Muscle layer of duodenum (tissue), 2 donors: Measurements from ENCODE around the gene LPIN1.

Source experiments
- H3K27ac ChIP-seq: one replicate; pipeline ENCODE4 v1.7.0; 2013; ENCODE audit warnings: mild to moderate bottlenecking, low read length
- H3K27me3 ChIP-seq: one replicate; pipeline ENCODE4 v1.7.0; 2013; ENCODE audit warnings: low read depth, mild to moderate bottlenecking, control low read depth, low read length
- H3K36me3 ChIP-seq, 2 donors: one replicate each; pipeline ENCODE4 v1.7.0; 2013; ENCODE audit warnings: low read length in 2 of 2, control low read depth in 1 of 2, mild to moderate bottlenecking in 1 of 2; ENCODE audit not compliant: insufficient read depth in 2 of 2, control insufficient read depth in 1 of 2
- H3K4me1 ChIP-seq, 2 donors: one replicate each; pipeline ENCODE4 v1.7.0; 2013; ENCODE audit warnings: low read length in 2 of 2, mild to moderate bottlenecking in 2 of 2, control low read depth in 1 of 2, moderate library complexity in 1 of 2; ENCODE audit not compliant: insufficient read depth in 2 of 2, control insufficient read depth in 1 of 2
- H3K4me3 ChIP-seq, 2 donors: one replicate each; pipeline ENCODE4 v1.7.0; 2013; ENCODE audit warnings: low read length in 2 of 2, low read depth in 1 of 2, mild to moderate bottlenecking in 1 of 2
- H3K9me3 ChIP-seq, 2 donors: one replicate each; pipeline ENCODE4 v1.7.0; 2013; ENCODE audit warnings: low read length in 2 of 2, control low read depth in 1 of 2, mild to moderate bottlenecking in 1 of 2; ENCODE audit not compliant: control insufficient read depth in 1 of 2
- donor health status: healthy.

The LPIN1 gene

DNA sequence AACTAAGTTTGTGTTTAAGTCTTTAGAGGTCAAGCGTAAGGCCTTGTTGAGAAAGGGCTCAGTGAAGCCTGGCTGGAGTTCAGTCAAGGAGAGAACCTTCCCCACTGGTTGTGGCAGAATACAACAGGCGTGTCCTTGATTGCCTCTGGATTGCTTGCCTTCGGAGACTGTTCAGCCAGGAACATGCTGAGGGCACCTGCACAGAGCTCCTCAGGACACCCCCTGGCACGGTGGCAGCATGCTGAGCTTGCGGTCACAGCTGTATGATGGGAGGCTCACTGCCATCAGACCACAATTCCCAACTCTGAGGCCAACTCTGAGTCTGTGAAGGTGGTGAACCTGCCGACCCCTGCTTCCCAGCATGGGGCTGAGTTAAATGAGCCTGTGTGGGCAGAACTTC lies 130.0 kb downstream of the LPIN1 start:
- H3K27me3 ChIP-seq, result no peaks in the 10 kb centered on the region
- no peak overlapping the region for H3K27ac ChIP-seq
- H3K4me3 ChIP-seq, result no peak overlapping the region
- H3K9me3 ChIP-seq, result no peaks in the 10 kb centered on the region
- H3K4me1 ChIP-seq, result peaks cover 5 to 7% of the 10 kb centered on the region in 2 donors
- H3K36me3 ChIP-seq, result no peaks in the 10 kb centered on the region

DNA sequence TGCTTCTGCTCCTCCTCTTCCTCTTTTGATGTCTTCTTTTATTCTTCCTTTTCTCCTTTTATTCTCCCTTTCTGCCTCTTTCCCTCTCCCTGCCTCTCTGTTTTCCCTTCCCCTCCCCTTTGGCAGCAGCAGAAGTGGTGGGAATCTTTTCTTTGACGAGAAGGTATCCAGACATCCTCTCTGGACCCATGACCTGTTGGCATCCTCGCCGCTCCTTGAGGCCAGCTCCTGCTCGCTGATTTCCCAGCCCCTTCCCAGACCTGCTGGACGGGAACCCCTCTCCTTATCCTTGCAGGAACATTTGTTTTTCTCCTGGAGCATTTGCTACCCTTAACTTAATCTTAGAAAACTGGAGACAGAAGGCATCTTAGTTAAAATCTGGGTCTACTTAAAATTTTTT lies 130.5 kb downstream of the LPIN1 start:
- Histone ChIP-seq H3K27ac (no peak overlapping the region), H3K4me3 (no peak overlapping the region), H3K36me3 (no peaks in the 10 kb centered on the region), H3K9me3 (no peaks in the 10 kb centered on the region), H3K27me3 (no peaks in the 10 kb centered on the region), H3K4me1 (peaks cover 5 to 7% of the 10 kb centered on the region in 2 donors)
